HEK293T (cell line): ENCODE measurements around the gene TPRX1.
A peak's percentile ranks its signal among the peaks of the same experiment; 100 is the strongest.
"Not testable (repeated sequence)": the region's sequence is repeated elsewhere in the genome, so short reads cannot be mapped to it uniquely, and the experiment has no call there.

Experiments used
- CTCF ChIA-PET: fragments of 350-600 bp; formaldehyde crosslinking; extraction: SDS; loops from one replicate; lab custom pipeline; 2021; ENCODE audit warnings: antibody characterized with exemption, inconsistent platforms; lab: Yijun Ruan, JAX
- POLR2A ChIA-PET: fragments of 350-600 bp; formaldehyde crosslinking; extraction: SDS; loops from one replicate; lab custom pipeline; 2020; ENCODE audit warnings: antibody characterized with exemption, inconsistent platforms; lab: Yijun Ruan, JAX
- DNase-seq: peaks from one replicate; pipeline ENCODE4 v3.0.0; 2012; ENCODE audit warnings: mixed read lengths; ENCODE audit errors: extremely low spot score
- ARNT ChIP-seq: fragments of 450-650 bp; IDR thresholded peaks from 2 replicates; pipeline ENCODE4 v1.6.1; 2017; ENCODE audit warnings: mild to moderate bottlenecking
- BHLHE40 ChIP-seq: fragments of 450-650 bp; IDR thresholded peaks from 2 replicates; pipeline ENCODE4 v1.6.1; 2016; ENCODE audit warnings: mild to moderate bottlenecking, moderate library complexity, borderline replicate concordance
- CTBP1 ChIP-seq: fragments of 450-650 bp; IDR thresholded peaks from 2 replicates; pipeline ENCODE4 v1.6.1; 2016; ENCODE audit warnings: borderline replicate concordance
- ELF4 ChIP-seq: fragments of 450-650 bp; IDR thresholded peaks from 2 replicates; pipeline ENCODE4 v1.6.1; 2017; ENCODE audit warnings: antibody characterized with exemption
- FOXA1 ChIP-seq: fragments of 450-650 bp; IDR thresholded peaks from 2 replicates; pipeline ENCODE4 v1.6.1; 2016; ENCODE audit warnings: mild to moderate bottlenecking
- FOXK2 ChIP-seq: fragments of 450-650 bp; IDR thresholded peaks from 2 replicates; pipeline ENCODE4 v1.6.1; 2016; ENCODE audit warnings: mild to moderate bottlenecking
- FOXM1 ChIP-seq: fragments of 450-650 bp; IDR thresholded peaks from 2 replicates; pipeline ENCODE4 v1.6.1; 2017; ENCODE audit warnings: mild to moderate bottlenecking, borderline replicate concordance
- HDGF ChIP-seq: fragments of 450-650 bp; IDR thresholded peaks from 2 replicates; pipeline ENCODE4 v1.6.1; 2017; ENCODE audit warnings: antibody characterized with exemption, borderline replicate concordance
- L3MBTL2 ChIP-seq: fragments of 450-650 bp; conservative IDR thresholded peaks from 2 replicates; pipeline ENCODE4 v1.6.1; 2016; ENCODE audit warnings: mild to moderate bottlenecking
- LEF1 ChIP-seq: fragments of 450-650 bp; IDR thresholded peaks from 2 replicates; pipeline ENCODE4 v1.6.1; 2017; ENCODE audit warnings: mild to moderate bottlenecking, borderline replicate concordance
- NFRKB ChIP-seq: fragments of 450-650 bp; IDR thresholded peaks from 2 replicates; pipeline ENCODE4 v1.6.1; 2016; ENCODE audit warnings: mild to moderate bottlenecking, moderate library complexity
- PKNOX1 ChIP-seq: fragments of 450-650 bp; IDR thresholded peaks from 2 replicates; pipeline ENCODE4 v1.6.1; 2016
- SP1 ChIP-seq: fragments of 450-650 bp; IDR thresholded peaks from 2 replicates; pipeline ENCODE4 v1.6.1; 2017
- SUZ12 ChIP-seq: fragments of 450-650 bp; IDR thresholded peaks from 2 replicates; pipeline ENCODE4 v1.6.1; 2016; ENCODE audit warnings: mild to moderate bottlenecking
- TARDBP ChIP-seq: fragments of 450-650 bp; IDR thresholded peaks from 2 replicates; pipeline ENCODE4 v1.6.1; 2016
- ZNF384 ChIP-seq: fragments of 450-650 bp; IDR thresholded peaks from 2 replicates; pipeline ENCODE4 v1.6.1; 2016

Gene TPRX1

DNA sequence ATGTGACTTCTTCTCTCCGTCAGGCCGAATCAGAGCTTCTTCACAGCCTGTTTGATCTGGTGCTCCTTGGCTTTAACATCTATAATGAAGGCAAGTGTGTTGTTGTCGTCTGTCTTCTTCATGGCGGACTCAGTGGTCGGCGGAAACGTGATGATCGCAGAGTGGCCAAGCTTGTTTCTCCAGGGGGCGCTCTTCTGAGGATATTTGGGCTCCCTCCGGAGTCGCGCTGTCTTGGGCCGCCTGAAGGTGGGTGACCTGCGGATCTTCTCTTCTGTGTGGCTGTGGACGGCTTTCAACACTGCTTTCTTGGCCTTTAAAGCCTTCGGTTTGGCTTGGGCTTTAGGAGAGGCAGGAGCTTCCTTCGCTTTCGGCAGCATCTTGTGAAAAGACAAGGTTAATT lies 9.8 kb downstream of the TPRX1 start:
- no peak for DNase-seq
- TF ChIP-seq FOXM1 (no peak), TARDBP (no peak), FOXA1 (no peak), NFRKB (no peak), FOXK2 (no peak), ARNT (no peak), CTBP1 (no peak), BHLHE40 (no peak), SP1 (no peak), ZNF384 (no peak), LEF1 (no peak), PKNOX1 (no peak), HDGF (no peak), L3MBTL2 (no peak), ELF4 (no peak), SUZ12 (no peak)
- CTCF ChIA-PET: interaction anchor here (0.6 to 0.7 kb wide), 3 partner anchors 14 to 193 kb away, joined by 3 to 5 read pairs (median 3); no protein-coding TSS in a partner anchor
- POLR2A ChIA-PET: no interaction called here

DNA sequence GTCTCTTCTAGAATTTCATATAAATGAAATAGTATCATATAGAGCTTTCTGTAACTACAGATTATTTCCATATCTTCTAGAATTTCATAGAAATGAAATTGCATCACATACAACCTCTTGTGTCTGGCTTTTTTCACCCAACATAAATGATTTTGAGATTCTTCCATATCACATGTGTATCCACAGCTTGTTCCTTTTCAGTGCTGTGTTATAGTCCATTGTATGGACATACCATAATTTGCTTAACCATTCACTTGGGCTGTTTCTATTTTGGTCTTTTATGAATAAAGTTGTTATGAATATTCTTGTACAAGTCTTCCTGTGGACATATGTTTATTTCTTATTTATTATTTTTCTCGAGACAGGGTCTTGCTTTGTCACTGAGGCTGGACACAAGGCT lies 11.7 kb downstream of the TPRX1 start:
- DNase-seq: no peak
- POLR2A ChIA-PET: no interaction called here
- CTCF ChIA-PET: no interaction called here
- no peak for TF ChIP-seq BHLHE40

DNA sequence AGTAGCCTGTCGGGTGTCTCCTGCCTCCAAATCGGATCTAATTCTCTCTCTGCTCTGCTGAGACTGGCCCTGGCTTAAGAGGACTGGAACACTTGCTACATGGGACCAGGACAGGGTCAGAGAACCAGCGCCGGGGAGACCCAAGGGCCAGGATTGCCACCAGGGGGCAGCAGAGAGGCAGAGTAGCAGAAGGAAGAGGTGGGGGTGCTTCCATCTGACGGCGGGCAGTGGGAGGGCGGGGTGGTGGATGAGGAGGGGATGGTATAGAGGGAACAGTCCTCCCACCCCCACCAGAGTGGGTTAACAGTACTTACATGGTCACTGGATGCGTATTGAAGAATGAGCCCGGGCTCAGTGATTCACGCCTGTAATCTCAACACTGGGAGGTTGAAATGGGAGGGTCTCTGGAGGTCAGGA lies 13.9 kb downstream of the TPRX1 start:
- TF ChIP-seq TARDBP (no peak), ELF4 (no peak), NFRKB (no peak), FOXK2 (no peak), FOXM1 (no peak)
- ChIA-PET POLR2A (no interaction called here), CTCF (interaction anchor here (0.8 kb wide), 1 partner anchor 25 kb away, joined by 7 read pairs; no protein-coding TSS in a partner anchor)
- DNase-seq: peak; percentile 88

DNA sequence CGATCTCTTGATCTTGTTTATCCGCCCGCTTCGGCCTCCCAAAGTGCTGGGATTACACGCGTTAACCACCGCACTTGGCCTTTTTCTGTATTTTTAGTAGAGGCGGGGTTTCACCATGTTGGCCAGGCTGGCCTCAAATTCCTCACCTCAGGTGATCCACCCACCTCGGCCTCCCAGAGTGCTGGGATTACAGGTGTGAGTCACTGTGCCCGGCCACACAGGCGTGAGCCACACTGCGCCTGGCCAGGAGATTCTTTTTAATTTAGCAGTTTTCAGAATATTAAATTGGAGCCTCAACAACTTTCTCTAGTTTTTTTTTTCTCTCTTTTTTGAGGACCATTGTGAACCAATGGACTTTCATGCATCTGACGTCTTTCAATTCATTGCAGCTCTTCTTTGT lies 14.5 kb downstream of the TPRX1 start:
- CTCF ChIA-PET: interaction anchor here (1.0 to 3.5 kb wide), 2 partner anchors 10 to 24 kb away, joined by 3 to 15 read pairs; no protein-coding TSS in a partner anchor
- DNase-seq, POLR2A ChIA-PET: not testable (repeated sequence)

DNA sequence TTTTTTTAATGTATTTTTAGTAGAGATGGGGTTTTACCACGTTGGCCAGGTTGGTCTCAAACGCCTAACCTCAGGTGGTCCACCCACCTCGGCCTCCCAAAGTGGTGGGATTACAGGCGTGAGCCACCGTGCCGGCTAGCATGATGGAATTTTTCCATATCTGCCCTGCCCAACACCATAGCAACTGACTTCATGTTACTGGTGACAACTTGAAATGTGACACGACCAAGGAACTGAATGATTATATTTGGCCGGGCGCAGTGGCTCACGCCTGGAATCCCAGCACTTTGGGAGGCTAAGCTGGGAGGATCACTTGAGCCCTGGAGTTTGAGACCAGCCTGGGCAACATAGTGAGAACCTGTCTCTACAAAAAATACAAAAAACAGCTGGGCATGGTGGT lies 17.0 kb downstream of the TPRX1 start:
- POLR2A ChIA-PET, DNase-seq: not testable (repeated sequence)
- CTCF ChIA-PET: interaction anchor here (3.5 kb wide), 1 partner anchor 22 kb away, joined by 15 read pairs; no protein-coding TSS in a partner anchor

DNA sequence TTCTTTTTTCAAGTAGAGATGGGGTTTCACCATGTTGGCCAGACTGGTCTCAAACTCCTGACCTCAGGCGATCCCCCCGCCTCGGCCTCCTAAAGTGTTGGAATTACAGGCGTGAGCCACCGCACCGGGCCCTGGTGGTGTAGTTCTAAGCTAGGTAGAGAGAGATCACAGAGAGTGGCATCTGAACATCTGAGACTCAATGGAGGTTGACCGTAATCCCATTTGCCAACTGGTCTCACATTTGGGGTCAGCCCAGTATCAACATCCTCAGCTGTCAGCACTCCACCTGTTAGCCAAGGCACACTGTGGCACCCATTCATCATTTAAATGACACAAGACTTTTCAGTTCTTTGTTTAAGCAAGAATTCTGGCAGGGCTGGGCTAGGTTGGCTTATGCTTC lies 17.8 kb downstream of the TPRX1 start:
- ChIA-PET POLR2A (no interaction called here), CTCF (interaction anchor here (3.5 kb wide), 1 partner anchor 21 kb away, joined by 15 read pairs; no protein-coding TSS in a partner anchor)
- TF ChIP-seq ARNT (no peak), LEF1 (no peak), TARDBP (no peak), CTBP1 (no peak), SUZ12 (no peak), FOXK2 (no peak), NFRKB (no peak), BHLHE40 (no peak), ZNF384 (no peak), FOXA1 (no peak)
- DNase-seq: no peak

GRCh38 chr19:47781590-47782262 lies 22.6 kb downstream of the TPRX1 start:
- DNase-seq: no peak
- ChIA-PET POLR2A (no interaction called here), CTCF (interaction anchor here (0.8 kb wide), 1 partner anchor 16 kb away, joined by 5 read pairs; no protein-coding TSS in a partner anchor)
- TF ChIP-seq PKNOX1 (no peak), BHLHE40 (no peak), ELF4 (no peak), TARDBP (no peak), FOXM1 (no peak), NFRKB (no peak)

DNA sequence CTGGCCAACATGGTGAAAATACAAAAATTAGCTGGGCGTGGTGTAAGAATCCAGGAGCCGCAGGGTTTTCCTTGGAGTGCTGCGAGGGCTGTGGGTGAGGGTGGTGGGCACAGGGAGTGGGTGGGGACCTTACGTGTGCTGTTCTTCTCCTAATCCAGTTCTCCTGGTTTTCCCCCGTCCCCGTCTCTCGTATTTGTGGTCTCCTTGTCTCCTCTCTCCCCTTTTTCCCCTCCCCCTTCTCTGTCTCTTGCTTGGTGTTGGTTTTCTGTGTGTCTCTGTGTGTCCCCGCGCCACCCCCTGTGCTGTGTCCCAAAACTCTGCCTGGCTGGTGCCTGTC lies 24.2 kb downstream of the TPRX1 start:
- POLR2A ChIA-PET: no interaction called here
- no peak for TF ChIP-seq FOXK2
- TF ChIP-seq FOXM1: no peak
- no peak for TF ChIP-seq NFRKB
- no peak for DNase-seq
- CTCF ChIA-PET: interaction anchor here (0.7 kb wide), 1 partner anchor 9 kb away, joined by 3 read pairs; no protein-coding TSS in a partner anchor
